NCI-H128 (cell line): Measurements from ENCODE around the gene LDB2.
"Not testable (repeated sequence)": the region's sequence is repeated elsewhere in the genome, so short reads cannot be mapped to it uniquely, and the experiment has no call there.

Source experiments
- DNase-seq: peaks from one replicate; lab custom pipeline; 2025; ENCODE audit not compliant: unreplicated experiment; lab: John Stamatoyannopoulos, UW

LDB2 gene

DNA sequence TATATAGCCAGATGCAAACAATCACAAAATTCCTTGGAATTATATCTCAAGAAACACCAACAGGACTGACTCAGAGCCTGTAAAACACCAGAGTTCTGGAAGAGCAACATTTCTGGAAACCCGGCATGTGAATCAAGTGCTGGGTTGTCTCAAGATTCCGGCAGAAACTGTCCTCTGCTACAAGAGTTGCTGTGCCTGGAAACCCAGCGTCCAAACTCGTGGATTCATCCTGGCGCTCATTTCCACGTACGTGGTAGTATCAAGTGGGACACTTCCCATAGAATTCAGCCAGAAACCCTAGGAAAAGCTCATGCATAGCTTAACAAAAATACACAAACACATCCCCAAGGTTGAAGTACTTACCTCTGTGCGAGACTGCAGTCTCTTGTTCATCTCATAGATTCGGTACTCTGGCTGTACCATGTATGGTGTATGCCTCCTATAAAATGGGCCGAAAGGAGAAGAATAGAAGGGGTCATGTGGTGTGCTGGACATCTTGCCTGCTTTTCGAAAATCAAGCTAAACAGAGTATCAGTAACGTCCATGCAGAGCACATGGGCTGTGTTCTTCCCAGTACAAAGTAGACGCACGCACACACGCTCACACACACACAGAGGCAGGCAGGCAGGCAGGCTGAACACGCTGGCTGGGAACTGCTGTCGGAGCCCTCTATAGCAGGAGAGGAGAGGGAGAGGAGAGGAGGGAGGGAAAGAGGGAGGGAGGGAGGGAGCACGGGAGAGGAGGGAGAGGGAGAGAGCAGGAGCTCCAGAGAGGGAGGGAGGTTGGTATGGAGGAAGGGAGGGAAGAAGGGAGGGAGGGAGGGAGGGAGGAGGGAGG lies at the start of gene LDB2:
Gene LDB2 (minus strand): TSS at position 655 of the 837 bp plus-strand sequence.
- DNase-seq: no peak

DNA sequence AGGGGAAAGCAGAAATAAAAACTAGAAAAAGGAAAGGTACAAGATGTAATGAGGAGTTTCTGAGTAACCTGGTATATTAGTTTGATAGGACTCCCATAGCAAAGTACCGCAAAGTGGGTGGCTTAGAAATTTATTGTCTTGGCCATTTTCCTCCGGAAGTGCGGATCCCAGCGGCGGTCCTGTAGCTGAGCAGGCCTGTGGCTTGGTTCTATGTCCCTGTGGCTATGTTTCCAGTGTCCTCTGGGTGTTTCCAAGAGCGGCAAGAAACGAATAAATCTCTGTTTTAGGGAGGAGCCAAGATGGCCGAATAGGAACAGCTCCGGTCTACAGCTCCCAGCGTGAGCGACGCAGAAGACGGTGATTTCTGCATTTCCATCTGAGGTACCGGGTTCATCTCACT lies 44.0 kb upstream of the LDB2 start:
- DNase-seq: no peak

DNA sequence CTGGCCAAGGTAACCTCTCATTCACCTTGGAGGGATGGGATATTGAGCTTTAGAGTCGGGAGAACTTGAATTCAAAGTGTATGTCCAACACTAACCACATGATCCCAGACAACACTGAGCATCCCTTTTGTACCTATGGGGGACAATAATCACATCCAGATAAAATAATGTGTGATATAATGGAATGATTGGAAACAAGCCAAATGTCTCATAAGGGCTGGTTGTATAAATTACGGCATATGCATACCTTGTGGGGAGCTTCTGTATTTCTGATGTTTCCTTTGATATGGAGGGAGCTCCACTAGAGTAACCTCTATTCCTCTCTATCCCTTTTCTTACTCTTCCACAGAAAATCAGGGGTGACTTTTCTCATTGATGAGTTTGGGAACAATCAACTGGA lies 40.7 kb upstream of the LDB2 start:
- DNase-seq: no peak

DNA sequence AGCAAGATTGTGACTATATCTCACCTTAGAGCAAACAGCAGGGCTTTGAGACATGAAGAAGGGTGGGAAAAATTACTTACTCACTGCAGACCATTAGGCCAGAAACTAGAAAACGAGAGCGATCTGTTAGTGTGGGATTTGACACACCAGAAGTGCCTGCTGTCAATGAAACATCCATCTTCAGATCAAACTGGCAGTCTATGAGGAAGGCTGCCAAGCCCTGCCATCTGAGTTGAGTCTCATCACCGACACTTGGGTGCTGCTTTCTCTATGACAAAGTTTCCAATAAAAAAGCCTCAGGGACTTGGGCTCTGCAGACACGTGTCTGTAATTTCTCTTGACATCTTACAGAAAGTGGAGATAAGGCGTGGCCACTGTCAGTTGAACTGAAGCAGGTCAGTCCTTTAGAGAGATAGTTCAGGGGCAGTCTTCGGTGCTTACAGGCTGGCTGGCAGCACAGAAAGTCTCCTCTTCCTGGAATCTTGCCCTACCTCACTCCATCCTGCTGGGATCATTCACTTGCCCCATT lies 40.1 kb upstream of the LDB2 start:
- DNase-seq: no peak

DNA sequence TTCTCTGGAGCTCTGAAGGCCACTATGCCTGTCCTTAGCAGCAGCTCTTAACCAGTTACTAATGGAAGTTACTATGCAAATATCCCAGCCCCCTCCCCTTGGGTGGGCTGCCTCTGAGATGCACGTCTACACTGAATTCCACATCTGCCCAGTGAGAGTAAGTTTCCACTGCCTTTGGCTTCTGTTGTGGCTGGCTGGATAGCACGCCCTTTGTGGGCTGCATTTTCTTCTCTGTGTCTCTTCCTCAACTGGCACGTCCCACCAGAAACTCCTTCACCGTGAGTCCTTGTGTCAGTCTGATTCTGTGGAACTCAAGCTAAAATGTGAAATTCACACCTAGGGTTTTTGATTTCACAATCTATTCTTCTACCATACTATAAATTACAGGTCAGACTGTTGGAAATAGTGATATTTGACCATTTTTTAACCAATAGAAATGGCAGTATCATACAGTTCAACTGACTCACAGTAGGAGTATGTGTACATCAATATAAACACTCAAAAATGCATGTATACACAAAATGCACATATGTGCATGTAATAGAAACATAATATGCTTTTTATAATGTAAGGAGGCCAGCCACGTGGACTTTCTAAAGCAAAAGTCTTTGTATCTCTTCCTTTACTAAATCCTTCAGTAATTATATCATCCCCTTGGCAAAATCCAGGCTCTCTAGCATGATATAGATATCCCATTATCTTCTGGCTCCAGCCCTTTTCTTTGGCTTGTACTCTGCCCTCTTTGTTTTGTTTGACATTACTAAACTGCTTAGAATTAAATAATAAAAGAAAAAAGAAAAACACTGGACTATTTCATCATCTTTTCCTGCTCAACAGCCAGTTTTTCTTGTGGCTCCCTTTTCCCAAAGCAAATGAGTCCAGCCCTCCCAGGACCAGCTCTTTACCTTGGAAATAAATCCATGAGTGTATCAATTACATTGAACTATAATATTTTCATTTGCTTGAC lies 33.2 kb upstream of the LDB2 start:
- no peak for DNase-seq

DNA sequence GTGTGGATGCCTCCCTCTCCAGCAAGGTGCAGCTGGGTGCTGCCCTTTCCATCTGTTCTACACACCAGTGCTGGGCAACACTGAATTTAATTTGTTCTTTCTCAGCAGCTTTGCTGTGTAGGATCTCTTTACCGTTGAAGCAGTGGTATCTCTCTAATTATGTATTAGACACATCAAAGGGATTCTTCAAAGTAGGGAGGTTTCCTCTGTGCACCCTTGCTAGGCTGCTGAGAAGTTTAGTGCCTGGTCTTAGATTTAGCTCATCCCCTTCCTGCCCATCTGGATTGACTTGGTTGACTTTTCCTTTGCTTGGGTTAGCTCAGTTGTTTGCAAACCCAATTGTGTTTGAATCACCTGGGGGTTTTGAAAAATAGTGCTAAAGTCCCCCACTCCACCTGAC lies 27.8 kb upstream of the LDB2 start:
- no peak for DNase-seq

DNA sequence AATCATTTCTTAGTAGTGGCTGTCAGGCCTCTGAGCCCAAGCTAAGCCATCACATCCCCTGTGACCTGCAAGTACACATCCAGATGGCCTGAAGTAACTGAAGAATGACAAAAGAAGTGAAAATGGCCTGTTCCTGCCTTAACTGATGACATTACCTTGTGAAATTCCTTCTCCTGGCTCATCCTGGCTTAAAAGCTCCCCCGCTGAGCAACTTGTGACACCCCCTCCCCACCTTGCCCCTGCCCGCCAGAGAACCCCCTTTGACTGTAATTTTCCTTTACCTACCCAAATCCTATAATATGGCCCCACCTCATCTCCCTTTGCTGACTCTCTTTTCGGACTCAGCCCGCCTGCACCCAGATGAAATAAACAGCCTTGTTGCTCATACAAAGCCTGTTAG lies 20.3 kb upstream of the LDB2 start:
- DNase-seq: not testable (repeated sequence)

DNA sequence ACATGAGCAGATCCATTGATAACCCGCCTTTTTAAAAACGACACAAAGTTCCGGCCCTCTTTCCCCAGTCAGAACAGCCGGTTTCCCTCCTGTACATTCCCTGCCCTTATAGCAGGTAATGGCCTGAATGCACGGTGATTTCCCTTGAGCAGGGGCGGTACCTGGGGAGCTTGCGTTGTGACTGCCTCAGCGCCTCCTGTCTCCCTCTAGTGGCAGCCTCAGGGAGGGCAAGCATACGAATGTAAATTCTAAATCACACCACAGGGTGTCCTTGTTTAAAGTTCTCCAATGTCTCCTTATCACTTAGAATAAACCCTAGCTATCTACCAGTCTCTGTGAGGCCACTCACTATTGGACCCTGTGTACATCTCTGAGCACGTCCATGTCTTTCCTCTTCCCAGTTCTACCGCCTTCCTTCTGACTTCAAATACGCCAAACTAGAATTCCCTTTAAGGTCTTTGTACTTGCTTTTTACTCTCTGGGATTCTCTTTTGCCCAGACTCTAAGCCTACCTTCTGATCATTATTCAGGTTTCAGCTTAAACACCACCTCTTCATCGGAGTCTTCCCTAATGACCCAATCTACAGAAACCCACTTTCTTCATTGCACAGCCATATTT lies 18.4 kb upstream of the LDB2 start:
- no peak for DNase-seq

DNA sequence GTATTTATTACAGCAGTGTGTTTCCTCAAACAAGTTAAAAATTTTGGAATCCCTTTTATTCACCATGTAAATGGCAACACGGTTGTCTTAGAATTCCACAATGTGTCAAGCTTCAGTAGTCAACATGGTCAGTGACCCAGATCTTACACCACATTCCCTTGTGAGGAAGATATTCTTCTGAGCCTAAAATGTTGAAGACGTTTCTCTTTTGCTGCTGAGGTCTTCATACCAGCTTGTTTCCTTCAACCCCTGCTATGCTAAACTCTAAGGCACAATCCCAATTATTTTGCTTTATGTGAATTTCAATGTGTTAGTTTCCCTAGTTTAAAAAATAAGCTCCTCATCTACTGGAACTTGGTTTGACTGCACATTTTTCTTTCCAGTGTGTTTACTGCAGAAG lies 17.6 kb upstream of the LDB2 start:
- DNase-seq: no peak

DNA sequence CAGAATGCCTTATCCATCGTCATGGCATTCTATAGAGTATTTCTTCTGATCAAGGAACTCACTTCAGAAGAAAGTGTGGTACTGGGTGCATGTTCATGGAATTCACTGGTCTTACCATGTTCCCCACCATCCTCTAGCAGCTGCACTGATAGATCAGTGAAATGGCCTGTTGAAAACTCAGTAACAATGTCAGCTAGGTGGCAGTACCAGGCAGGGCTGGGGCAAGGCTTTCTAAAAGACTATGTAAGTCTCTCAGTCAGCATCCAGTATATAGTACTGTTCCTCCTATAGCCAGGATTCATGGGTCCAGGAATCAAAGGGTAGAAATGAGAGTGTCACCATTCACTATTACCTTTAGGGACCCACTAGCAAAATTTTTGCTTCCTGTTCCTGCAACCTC lies 15.8 kb upstream of the LDB2 start:
- DNase-seq: no peak

DNA sequence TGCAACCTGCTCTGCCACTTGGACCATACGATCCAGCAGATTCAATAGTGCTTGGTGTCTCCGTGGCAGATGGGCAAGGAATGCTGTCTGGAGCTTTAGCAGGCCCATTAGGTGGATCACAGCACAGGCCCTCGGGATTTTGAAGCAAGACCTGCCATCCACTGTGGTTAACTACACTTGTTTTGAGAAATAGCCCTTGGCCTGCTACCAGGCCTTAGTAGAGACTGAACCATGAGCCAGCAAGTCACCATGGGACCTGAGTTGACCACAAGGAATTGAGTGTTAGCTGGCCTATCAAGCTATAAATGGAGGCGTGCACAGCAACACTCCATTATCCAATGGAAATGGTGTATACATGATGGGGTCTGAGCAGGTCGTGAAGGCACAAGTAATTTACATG lies 14.5 kb upstream of the LDB2 start:
- DNase-seq: no peak

DNA sequence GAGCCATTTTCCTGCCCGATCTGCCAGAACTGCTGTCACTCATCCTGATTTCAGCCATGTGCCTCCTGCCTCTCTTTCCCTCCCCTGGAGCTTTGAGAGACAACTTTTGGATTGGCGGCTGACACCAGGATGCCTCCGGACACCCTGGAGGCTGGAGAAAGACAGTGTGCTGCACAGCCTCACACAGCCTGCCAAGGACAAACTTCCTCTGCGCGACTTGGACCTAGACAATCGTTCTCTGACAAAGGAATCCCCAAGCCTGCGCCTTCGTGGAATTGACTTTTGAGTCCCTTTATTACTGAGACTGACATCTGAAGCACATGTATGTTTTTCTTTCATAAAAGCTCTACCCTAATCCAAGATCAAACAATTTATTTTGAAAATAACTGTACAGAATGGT lies 10.8 kb upstream of the LDB2 start:
- no peak for DNase-seq

DNA sequence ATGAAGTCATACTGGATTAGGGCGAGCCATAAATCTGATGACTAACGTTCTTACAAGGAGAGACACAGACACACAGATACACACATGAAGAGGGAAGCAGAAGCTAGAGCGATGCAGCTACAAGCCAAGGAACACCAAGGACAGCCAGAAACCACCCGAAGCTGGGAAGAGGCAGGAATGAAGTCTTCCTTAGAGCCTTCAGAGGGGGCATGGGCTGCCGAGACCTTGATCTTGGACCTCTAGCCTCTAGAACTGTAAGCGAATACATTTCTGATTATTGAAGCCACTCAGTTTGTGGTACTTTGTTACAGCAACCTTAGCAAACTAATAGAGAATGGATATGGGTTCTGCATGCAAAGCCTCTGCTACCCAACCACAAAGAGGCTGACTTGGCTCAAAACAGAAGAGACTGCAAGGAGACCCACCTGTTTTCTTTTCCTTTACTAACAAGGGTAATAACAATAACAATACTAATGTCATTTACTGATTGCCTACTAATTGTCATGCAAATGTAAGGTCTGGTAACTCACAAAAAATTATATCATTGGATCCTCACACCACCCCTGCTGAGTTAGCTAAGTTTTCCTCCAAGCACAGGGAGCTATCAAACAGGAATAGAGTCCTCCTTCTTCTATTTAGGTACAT lies 10.1 kb upstream of the LDB2 start:
- DNase-seq: no peak

DNA sequence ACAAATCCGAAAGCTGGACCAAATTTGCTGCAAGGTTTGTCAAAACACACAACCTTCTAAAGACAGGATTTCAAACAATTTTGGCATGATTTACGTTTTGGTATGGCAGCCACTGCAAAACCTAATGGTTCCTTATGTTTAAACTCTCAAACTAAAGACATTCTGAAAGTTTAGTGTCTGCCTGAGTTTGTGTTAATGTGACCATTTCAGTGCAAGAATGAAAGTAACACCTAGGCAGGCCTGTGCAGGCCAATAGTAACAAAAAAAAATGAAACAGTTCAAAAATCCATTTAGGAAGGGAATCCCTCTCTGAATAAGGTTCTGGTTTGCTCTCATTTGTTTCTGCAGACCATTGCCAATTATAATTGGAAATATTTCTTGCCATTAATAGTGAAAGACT lies 1.9 kb upstream of the LDB2 start:
- no peak for DNase-seq

DNA sequence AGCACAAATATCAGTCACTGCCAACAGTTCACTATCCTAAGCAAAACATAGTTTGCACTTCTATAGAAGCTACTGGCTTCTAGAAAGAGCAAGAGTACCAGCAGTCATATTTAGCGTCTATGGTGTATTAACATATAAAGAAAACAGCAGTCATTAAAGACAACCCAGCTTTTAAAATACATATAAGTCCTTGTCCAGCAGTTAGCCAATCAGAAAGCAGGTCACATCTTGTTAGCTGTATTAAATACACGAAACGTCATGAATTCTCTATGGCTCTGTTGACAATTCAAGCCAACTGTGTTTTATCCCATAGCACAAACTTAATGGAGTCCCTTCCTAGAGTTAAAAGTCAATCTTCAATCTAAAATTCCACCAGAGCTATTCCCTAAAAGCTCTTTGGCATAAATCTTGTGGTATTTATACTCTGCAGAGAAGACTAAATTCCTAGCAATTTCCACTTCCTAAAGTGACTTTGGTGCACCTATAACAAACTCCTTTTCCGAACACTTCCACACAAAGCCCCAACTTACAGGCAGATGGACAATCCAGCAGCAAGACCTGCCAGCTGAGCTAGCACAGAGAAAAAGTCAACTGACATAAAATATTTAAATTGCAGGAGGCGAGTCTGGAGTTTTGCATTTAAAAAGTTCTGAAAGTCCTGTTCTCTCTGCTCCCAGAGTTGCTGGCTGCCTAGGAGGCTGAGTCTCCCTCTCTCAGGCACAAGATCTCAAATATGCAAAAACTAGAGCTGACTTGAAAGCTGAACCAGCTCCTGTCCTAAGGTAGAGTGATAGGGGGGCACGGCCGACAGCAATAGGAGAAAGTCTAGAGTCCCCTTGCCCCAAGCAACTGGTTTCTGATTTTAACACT lies 1.3 kb downstream of the LDB2 start:
- no peak for DNase-seq

DNA sequence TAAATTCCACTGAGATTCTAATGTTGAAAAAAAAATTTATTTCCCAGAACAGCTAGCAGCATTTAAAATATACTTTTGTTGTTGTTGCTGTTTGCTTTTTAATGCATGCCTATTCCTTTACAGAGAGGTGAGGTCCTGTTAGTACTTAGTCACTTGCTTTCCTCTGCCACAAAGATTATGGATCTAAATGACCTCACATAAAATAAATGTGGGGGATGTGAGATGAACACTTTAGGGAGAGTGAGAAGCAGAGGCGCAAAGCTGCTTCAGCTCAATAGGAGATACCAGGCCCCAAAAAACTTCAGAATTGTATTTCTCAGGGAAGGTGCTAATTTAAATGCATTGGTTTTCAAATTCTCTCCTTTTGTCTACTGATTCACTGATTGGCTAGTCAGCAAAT lies 4.0 kb downstream of the LDB2 start:
- DNase-seq: no peak

DNA sequence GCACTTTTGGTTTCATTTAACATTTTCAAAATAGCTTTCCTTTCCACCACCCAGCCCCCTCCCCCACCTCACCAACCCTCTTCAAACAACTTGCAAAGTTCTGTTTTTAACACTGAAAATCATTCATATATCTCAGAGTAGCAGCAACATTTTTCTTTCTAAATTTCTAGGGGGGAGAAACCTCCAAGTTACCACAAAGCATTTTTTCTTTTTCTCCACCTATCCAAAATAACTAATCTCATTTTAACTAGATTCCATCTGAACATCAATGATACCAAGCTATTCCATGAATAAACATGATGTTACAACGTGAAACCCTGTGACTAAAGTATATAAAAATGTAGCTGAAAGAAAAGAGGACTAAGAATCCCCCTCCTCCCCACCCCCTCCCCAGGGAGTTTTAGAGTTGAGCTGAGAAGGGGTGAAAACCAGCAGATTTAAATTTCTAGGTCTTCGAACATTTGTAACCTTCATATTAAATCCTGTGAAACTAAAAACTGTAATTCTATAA lies 5.2 kb downstream of the LDB2 start:
- no peak for DNase-seq

DNA sequence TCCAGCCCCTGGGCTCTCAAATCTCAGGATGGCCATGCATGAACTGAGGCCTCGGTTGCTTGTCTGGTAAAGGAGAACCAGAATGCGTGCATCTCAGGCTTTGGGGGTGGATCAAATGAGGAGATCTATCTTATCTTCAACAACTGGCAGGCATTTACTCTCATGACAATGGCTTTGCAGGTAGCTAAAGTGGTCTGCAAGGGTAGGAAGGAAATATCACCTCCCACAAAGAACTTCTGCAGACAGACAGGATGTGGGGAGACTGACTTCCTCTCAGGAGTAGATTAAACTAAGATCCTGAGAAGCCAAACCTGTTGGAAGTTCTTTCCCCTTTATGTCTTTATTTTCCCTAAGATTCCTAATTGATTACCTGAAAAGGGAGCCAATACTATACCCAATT lies 7.8 kb downstream of the LDB2 start:
- DNase-seq: no peak

DNA sequence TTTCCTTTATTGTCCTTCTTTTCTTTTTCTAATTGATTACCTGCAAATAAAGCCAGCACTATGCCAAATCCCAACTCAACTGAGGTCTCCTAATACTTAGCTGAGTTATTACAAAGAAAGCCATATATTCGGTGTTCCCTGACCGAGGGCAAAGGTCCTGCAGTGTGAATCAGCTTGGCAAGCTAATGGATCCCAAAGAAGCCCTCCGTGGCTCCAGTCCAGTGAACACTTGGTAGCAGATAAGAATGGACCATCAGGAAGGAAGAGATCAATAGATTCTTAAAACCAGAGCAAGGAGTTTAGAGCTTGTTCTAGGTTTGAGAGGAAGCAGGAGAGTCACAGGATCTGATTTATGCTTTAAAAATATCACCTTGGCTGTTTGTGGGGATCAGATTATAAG lies 8.5 kb downstream of the LDB2 start:
- DNase-seq: no peak

DNA sequence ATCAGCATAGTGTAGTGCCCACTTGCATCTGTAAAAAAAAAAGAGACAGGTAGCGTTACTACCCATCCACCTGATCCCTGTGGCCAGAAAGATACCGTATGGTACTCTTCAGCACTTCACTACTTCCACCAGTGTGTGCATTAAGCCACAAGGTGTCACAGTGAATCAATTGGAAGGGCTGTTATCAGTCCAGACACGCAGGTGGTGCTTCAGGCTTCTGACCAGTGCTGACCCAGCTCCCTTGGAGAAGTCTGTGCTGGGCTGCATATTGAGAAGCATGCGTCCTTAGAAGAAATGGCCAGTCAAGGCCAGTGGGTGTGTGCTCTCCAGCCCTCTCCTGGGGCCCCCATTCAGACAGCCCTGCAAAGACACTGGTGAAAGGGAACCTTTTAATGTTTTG lies 10.6 kb downstream of the LDB2 start:
- DNase-seq: no peak
